Ectodermal cell (in vitro differentiated cells): ENCODE results near the gene ARL4A.
"Not testable (repeated sequence)": the region's sequence is repeated elsewhere in the genome, so short reads cannot be mapped to it uniquely, and the experiment has no call there.

Experiments
- H3K27ac ChIP-seq: 2 replicates; pipeline ENCODE4 v1.7.0; 2013; ENCODE audit warnings: mild to moderate bottlenecking, low read depth, low read length; ENCODE audit not compliant: insufficient read depth, poor library complexity, severe bottlenecking
- H3K27me3 ChIP-seq: 2 replicates; pipeline ENCODE4 v1.7.0; 2013; ENCODE audit warnings: mild to moderate bottlenecking, low read length; ENCODE audit not compliant: insufficient read depth, control insufficient read depth, poor library complexity, severe bottlenecking
- H3K36me3 ChIP-seq: one replicate; pipeline ENCODE4 v1.7.0; 2013; ENCODE audit warnings: low read length; ENCODE audit not compliant: control insufficient read depth, insufficient read depth
- H3K4me1 ChIP-seq: one replicate; pipeline ENCODE4 v1.7.0; 2013; ENCODE audit warnings: low read length; ENCODE audit not compliant: control insufficient read depth, insufficient read depth
- H3K4me3 ChIP-seq: 2 replicates; pipeline ENCODE4 v1.7.0; 2013; ENCODE audit warnings: low read depth, low read length, control low read depth; ENCODE audit not compliant: insufficient read depth
- H3K9me3 ChIP-seq: 2 replicates; pipeline ENCODE4 v1.7.0; 2013; ENCODE audit warnings: mild to moderate bottlenecking, low read length, moderate library complexity; ENCODE audit not compliant: control insufficient read depth
- WGBS, 2 experiments: methylation state at CpG; one replicate each; pipeline ENCODE4 v1.1.7; 2013; ENCODE audit warnings: missing lambda C conversion rate in 2 of 2; 5-methylcytosine and 5-hydroxymethylcytosine counted together

Gene ARL4A

DNA sequence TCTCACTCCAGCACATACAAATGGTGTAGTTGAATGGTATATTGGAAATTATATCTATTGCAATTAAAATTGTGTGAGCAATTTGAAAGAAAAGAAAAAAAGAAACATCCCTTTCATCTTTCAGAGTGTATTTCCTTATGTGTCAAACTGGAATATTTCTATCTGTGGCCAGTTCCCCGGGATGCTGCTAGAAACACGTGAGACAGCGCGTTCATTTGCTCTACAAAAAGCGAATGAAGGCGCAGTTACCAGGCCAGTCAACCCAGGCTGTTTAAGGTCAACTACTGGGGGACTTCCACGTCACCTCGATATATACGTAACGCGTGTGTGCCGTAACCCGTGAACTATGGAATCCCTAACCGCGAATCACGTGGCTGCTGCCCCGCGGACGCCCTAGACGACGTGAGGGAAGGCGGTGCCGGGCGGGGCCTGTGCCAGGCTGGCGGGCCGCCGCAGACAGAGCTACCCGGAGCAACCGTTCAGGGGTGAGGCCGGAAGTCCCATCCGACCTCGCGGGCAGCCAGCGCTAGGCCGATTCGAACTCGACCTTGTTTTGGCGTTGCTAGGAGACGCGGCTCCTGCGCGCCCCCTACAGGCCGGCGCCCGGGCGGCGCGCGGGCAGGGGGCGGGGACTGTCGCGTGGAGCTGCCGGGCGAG, 1.1 kb upstream of the ARL4A start:
- peak overlapping the region; percentile 75 for H3K4me3 ChIP-seq
- no peak overlapping the region for H3K27ac ChIP-seq
- H3K27me3 ChIP-seq, result no peaks in the 10 kb centered on the region
- no peaks in the 10 kb centered on the region for H3K36me3 ChIP-seq
- H3K4me1 ChIP-seq, result no peaks in the 10 kb centered on the region
- H3K9me3 ChIP-seq, result no peaks in the 10 kb centered on the region
- WGBS, 2 experiments, result 23 to 25% methylated on average over 54 of the region's 54 CpGs

DNA sequence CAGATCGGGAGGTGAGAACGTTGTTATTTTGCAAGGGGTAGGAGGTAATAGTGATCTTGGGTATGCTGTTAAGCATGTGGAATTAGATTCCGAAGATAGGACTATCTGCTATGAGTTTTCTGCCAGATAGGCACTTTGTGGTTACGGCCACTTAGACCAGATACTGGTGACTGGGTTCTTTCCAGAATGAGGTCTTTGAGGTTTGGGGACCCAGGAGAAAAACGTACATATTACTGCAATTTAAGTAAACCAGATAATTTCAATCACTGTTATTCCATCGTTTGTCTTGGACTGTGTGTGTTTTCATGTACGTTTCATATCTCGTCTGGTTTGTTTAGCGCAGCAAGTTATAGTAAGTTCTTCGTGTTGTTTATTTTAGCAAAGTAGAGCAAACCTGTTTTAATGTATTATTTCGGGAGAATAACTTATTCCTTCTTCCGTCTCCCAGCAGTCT, 312 bp downstream of the ARL4A start:
- 7 to 13% methylated on average over 11 to 12 of the region's 12 CpGs for WGBS, 2 experiments
- Histone ChIP-seq H3K4me3 (peak overlapping the region; percentile 75), H3K36me3 (no peaks in the 10 kb centered on the region)

DNA sequence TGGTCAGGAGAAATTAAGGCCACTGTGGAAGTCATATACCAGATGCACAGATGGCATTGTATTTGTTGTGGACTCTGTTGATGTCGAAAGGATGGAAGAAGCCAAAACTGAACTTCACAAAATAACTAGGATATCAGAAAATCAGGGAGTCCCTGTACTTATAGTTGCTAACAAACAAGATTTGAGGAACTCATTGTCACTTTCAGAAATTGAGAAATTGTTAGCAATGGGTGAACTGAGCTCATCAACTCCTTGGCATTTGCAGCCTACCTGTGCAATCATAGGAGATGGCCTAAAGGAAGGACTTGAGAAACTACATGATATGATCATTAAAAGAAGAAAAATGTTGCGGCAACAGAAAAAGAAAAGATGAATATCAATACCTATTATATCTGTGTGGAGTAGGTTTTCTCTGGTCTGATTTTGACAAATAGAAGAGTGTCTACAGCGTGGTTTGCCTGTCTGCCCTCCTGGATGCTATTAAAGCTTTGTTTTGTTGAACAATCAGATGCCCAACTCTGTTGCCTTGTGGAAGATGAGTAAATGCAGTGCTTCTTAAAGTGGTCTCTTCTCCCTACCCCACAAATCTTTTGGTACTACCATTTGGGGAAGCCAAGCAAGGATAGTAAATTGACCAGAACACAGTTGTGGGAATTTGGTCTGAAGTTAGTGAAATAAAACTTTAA, 1.2 kb downstream of the ARL4A start:
- H3K36me3 ChIP-seq, H3K27ac ChIP-seq, H3K27me3 ChIP-seq, H3K4me1 ChIP-seq, H3K9me3 ChIP-seq: not testable (repeated sequence)
- WGBS, 2 experiments, result no CpG with 5 or more reads among the region's 3 CpGs
- H3K4me3 ChIP-seq, result peak overlapping the region; percentile 75

More for the DNA sequence above, 312 bp downstream of the ARL4A start:
- no peaks in the 10 kb centered on the region for H3K27me3 ChIP-seq
- H3K27ac ChIP-seq, result no peak overlapping the region
- no peaks in the 10 kb centered on the region for H3K4me1 ChIP-seq
- H3K9me3 ChIP-seq, result no peaks in the 10 kb centered on the region

DNA sequence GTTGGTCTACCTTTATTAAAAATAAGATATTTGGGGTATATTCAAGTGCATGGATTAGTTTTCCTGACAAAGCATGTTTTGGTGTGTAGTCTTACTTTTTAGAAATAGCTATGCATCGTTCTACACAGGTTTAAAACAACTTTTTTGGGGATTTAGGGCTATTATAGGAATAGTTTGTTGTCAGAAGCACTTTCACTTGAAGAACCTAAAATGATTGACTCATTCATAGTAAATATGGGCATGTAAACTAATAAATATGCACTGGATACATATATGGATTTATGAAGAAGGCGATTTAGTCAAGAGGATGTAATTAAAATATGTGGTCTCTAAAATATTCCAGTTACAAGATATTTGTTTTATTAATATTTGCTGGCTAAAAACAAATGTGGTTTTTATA, 2.0 kb downstream of the ARL4A start:
- 76 to 77% methylated on average over 1 to 2 of the region's 2 CpGs for WGBS, 2 experiments
- H3K4me3 ChIP-seq, result peak overlapping the region; percentile 29
- H3K27me3 ChIP-seq, result no peaks in the 10 kb centered on the region
- H3K4me1 ChIP-seq, result no peaks in the 10 kb centered on the region
- H3K9me3 ChIP-seq, result no peaks in the 10 kb centered on the region
- no peaks in the 10 kb centered on the region for H3K36me3 ChIP-seq
- H3K27ac ChIP-seq, result no peak overlapping the region

DNA sequence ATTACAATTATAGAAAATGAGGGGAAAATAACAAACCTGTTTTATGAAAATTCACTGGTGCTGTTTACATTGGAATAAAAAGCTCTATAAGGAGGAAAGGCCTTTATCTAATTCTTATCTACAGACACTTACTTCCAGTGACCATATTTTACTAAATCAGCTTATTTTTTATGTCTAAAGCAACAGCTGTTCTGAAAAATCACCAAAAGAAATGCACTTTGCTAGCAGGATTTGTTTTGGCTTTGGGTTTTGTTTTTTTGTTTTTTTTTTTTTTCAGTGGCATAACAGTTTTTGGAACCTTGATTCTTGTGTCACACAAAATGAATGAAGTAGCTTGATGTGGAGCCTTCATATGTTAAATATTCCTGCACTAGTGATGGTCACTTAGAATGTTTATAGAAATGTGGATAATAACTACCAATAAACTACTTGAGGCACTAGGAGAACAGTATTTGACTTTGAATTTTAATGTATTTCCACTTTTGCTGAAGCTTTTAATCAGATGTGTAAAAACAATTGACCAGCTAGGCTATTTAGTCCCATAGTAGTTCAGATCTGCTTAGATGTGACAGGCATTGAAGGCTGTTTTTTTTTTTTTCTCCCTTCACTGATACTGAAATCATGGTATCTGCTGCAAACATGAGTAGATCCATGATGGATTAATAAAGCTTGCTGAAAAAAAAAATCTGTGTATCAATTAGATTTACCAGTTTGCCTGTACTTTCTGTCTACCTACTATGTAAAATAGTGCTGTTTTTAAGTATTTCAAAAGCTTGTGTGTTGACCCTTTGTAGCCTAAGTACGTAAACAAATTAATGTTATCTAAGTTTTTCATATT, 2.8 kb downstream of the ARL4A start:
- Histone ChIP-seq H3K27ac (no peak overlapping the region), H3K4me1 (no peaks in the 10 kb centered on the region), H3K36me3 (no peaks in the 10 kb centered on the region), H3K4me3 (peak overlapping the region; percentile 29), H3K27me3 (no peaks in the 10 kb centered on the region), H3K9me3 (no peaks in the 10 kb centered on the region)
- WGBS, 2 experiments, result no CpG with 5 or more reads among the region's 1 CpG

DNA sequence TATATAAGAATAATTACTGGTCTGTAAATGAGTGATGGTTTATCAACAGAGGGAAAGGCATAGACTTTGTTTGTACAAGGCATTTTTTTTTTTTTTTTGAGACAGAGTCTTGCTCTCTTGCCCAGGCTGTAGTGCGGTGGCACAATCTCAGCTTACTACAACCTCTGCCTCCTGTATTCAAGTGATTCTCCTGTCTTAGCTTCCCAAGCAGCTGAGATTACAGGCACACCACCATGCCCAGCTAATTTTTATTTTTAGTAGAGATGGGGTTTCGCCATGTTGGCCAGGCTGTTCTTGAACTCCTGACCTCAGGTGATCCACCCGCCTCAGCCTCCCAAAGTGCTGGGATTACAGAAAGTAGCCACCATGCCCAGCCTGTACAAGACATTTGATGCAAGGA, 4.0 kb downstream of the ARL4A start:
- H3K4me1 ChIP-seq, H3K4me3 ChIP-seq, H3K9me3 ChIP-seq, H3K27me3 ChIP-seq, H3K36me3 ChIP-seq, H3K27ac ChIP-seq: not testable (repeated sequence)
- 91% methylated on average over 3 of the region's 3 CpGs for WGBS, 2 experiments

DNA sequence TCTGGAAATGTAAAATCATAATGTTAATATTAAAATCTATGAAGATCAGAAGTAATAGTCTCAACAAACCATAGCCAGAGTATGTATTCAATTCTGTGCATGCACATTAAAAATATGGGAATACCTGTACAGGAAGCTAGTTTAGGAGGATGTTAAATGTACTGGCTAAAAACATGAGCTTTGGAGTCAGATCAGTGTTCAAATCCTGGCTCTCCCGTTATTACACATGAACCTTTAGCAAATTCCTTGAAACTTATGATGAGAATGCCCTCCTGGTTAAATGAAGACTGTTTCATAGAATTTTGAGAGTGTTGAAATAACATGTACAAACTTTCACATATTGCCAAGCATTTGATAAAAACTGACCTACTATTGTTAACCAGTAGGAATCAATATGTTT, 4.6 kb downstream of the ARL4A start:
- no peak overlapping the region for H3K4me3 ChIP-seq

DNA sequence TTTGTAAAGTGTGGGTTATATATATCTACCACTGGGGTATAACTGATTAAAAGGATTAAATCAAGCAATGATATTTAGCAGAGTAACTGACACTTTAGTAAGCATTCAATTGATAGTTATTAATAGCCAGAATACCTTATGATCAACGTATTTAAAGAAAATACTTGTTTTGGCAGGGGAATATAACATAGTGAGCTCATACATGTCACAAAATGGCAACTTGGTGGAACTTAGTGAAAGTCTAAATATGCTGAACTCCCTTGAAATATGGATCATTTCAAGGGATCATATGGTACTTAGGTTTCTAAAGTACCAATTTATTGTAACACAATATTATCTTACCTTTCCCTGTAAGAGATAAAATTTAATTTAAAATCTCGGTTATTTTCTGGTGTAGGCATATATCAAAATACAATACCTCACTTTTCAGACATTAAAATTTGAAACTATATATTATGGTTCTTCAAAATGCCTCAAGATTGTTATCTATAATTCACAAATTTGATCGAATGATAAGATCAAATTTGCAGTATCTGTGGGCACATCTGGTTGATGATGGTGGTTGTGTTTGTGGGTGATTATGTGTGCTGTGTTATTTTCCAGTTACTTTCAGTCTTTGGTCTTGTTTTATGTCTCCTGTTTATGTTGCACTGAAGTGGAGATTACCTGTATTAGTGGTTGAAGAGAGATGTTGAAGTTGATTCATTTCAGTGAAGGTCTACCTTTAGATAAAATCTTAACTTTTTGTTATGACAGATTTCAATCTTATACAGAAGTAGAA, 5.2 kb downstream of the ARL4A start:
- H3K27ac ChIP-seq, result no peak overlapping the region
- no peaks in the 10 kb centered on the region for H3K9me3 ChIP-seq
- 87 to 89% methylated on average over 2 of the region's 3 CpGs for WGBS, 2 experiments
- H3K4me3 ChIP-seq, result no peak overlapping the region
- H3K36me3 ChIP-seq, result no peaks in the 10 kb centered on the region
- H3K27me3 ChIP-seq, result no peaks in the 10 kb centered on the region
- H3K4me1 ChIP-seq, result no peaks in the 10 kb centered on the region

More for the DNA sequence above, 4.6 kb downstream of the ARL4A start:
- 96 to 100% methylated on average over 1 of the region's 1 CpG for WGBS, 2 experiments
- H3K27me3 ChIP-seq, result no peaks in the 10 kb centered on the region
- no peaks in the 10 kb centered on the region for H3K36me3 ChIP-seq
- H3K27ac ChIP-seq, result no peak overlapping the region
- H3K9me3 ChIP-seq, result no peaks in the 10 kb centered on the region
- no peaks in the 10 kb centered on the region for H3K4me1 ChIP-seq

DNA sequence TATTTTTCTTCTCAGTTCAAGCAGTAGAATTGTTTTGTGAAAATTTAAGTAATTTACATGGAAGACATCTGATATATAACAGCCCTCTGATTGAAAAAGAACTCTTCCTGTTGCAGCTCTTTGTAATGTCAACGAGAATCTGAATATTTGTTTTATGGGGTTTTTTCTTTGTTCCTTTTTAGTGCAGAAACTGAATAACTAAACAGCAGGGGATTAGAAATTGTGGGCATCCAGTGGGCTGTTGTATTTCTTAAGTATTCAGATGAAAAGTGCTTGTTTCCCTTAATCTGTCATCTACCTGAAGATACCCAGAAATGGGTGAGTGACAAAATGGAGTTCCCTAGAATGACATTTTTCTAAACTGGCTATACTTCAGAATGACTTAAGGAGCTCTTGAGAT, 7.4 kb downstream of the ARL4A start:
- H3K27ac ChIP-seq, result no peak overlapping the region
- 67 to 83% methylated on average over 1 of the region's 1 CpG for WGBS, 2 experiments
- H3K27me3 ChIP-seq, result no peaks in the 10 kb centered on the region

More for the DNA sequence above, 7.4 kb downstream of the ARL4A start:
- no peaks in the 10 kb centered on the region for H3K4me1 ChIP-seq
- H3K9me3 ChIP-seq, result no peaks in the 10 kb centered on the region
- H3K4me3 ChIP-seq, result no peak overlapping the region
- no peaks in the 10 kb centered on the region for H3K36me3 ChIP-seq
